ENCODE measurements around the gene TBX1.

DNA sequence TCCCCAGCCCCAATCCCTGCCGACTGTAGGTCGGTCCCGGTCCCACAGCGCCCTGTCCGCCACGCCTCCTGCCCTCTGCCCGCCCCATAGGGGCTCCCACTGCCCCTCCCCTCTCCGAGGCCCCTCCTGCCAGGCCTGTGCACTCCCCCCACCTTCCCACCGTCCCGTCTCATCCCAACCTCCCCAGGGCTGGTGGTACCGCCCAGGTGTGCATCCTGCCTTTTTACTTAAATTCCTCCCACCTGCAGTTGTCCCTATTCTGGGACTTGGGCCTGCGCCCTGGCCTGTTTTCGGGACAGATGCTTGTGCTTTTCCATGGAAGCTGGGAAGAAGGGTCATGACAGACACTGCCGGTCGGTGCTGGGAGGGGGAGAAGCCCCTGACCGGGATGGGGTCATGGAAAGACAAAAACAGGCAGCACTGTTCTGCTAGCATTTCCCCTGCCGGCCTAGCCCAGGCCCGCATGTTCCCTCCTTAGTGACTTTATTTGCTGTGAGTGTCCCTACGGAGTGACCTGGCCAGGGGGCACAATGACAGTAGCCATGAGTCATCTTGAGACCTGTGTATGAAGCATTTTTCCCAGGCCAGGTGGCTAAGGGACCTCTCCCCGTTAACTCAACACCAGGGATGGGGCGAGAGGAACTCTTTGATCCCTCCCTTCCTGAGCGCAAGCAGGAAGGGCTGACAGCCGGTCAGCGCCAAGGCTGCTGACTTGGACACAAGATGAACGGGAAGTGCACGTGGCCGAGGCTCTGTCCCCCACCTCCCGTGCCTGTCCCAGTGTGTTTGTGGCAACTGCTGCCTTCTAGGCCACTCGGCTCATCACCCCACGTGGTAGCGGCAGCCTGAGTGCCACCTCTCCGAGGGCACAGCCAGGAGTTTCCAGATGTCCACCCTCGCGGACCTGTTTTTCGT is 7.1 kb downstream of the TBX1 start:
- TF ChIP-seq GATA3 (IDR thresholded peaks at IDR 0.05; ENCODE audit: low read depth, low read length) = no peak
- no peak for TF ChIP-seq GATA2 (IDR thresholded peaks at IDR 0.05; ENCODE audit: low read depth, low read length)
